ENCODE measurements around the gene PLCXD3.

- TF ChIP-seq, protein P1, sequence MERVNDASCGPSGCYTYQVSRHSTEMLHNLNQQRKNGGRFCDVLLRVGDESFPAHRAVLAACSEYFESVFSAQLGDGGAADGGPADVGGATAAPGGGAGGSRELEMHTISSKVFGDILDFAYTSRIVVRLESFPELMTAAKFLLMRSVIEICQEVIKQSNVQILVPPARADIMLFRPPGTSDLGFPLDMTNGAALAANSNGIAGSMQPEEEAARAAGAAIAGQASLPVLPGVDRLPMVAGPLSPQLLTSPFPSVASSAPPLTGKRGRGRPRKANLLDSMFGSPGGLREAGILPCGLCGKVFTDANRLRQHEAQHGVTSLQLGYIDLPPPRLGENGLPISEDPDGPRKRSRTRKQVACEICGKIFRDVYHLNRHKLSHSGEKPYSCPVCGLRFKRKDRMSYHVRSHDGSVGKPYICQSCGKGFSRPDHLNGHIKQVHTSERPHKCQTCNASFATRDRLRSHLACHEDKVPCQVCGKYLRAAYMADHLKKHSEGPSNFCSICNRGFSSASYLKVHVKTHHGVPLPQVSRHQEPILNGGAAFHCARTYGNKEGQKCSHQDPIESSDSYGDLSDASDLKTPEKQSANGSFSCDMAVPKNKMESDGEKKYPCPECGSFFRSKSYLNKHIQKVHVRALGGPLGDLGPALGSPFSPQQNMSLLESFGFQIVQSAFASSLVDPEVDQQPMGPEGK (CRISPR knock-in tag; IDR thresholded peaks at IDR 0.05; ENCODE audit: borderline replicate concordance) = no peak
- TF ChIP-seq ZC3H10 (CRISPR knock-in tag; IDR thresholded peaks at IDR 0.05) (no peak), ZNF70 (CRISPR knock-in tag; IDR thresholded peaks at IDR 0.05) (no peak)
- TF ChIP-seq, protein P2, sequence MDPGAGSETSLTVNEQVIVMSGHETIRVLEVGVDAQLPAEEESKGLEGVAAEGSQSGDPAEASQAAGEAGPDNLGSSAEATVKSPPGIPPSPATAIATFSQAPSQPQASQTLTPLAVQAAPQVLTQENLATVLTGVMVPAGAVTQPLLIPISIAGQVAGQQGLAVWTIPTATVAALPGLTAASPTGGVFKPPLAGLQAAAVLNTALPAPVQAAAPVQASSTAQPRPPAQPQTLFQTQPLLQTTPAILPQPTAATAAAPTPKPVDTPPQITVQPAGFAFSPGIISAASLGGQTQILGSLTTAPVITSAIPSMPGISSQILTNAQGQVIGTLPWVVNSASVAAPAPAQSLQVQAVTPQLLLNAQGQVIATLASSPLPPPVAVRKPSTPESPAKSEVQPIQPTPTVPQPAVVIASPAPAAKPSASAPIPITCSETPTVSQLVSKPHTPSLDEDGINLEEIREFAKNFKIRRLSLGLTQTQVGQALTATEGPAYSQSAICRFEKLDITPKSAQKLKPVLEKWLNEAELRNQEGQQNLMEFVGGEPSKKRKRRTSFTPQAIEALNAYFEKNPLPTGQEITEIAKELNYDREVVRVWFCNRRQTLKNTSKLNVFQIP (CRISPR knock-in tag; IDR thresholded peaks at IDR 0.05; ENCODE audit: borderline replicate concordance, low read depth) = no peak
Observed at GRCh38 chr5:41408676-41409443, 101.5 kb downstream of the PLCXD3 start.
